Activated CD4-positive, alpha-beta memory T cell treated with anti-CD3 and anti-CD28 coated beads for 36 hours (primary cell): Measurements from ENCODE around the gene C14orf39. TPM values are rescaled to one million over a fixed set of nuclear protein-coding genes. Genes with fewer than 3 reads are reported as not detected.

Source experiments
- CTCF ChIA-PET: fragments of 350-600 bp; sonication (Branson Sonifier 250); formaldehyde crosslinking; loops from one replicate; lab custom pipeline; 2021; ENCODE audit warnings: antibody characterized with exemption, inconsistent platforms; lab: Charles Lee
- POLR2A ChIA-PET: fragments of 350-600 bp; sonication (Branson Sonifier 250); formaldehyde crosslinking; loops from one replicate; lab custom pipeline; 2021; ENCODE audit warnings: antibody characterized with exemption; lab: Charles Lee
- DNase-seq: peaks from one replicate; pipeline ENCODE4 v3.0.0-alpha.2; 2020
- H3K27ac Mint-ChIP-seq: one replicate; pipeline ENCODE4 v1.8.0; 2021; ENCODE audit warnings: mixed read lengths
- H3K27me3 Mint-ChIP-seq: one replicate; pipeline ENCODE4 v1.8.0; 2021; ENCODE audit warnings: mixed read lengths
- H3K36me3 Mint-ChIP-seq: one replicate; pipeline ENCODE4 v1.8.0; 2021; ENCODE audit warnings: mixed read lengths
- H3K4me1 Mint-ChIP-seq: one replicate; pipeline ENCODE4 v1.8.0; 2021; ENCODE audit warnings: low read depth, mixed read lengths
- H3K4me3 Mint-ChIP-seq: one replicate; pipeline ENCODE4 v1.8.0; 2021; ENCODE audit warnings: mild to moderate bottlenecking, mixed read lengths
- H3K9me3 Mint-ChIP-seq: one replicate; pipeline ENCODE4 v1.8.0; 2021; ENCODE audit warnings: mixed read lengths
- intact Hi-C: fragments of 100-400 bp; cut with micrococcal nuclease; formaldehyde crosslinking; loops from one replicate; pipeline ENCODE4 v1.15.1; 2023
- total RNA-seq, 2 experiments: library from RNA; stranded (reverse); gene quantifications; one replicate each; pipeline ENCODE4 v1.2.3, GENCODE V29; 2021

Gene C14orf39
- not detected for total RNA-seq

- Mint-ChIP-seq H3K4me3 (no peak within 1 kb of the TSS), H3K36me3 (no peaks in the 10 kb centered on the region), H3K9me3 (no peaks in the 10 kb centered on the region), H3K4me1 (peaks cover 3% of the 10 kb centered on the region), H3K27me3 (peaks cover 20% of the 10 kb centered on the region), H3K27ac (no peak within 1 kb of the TSS)
- intact Hi-C loops: loop anchor here (5.0 kb wide), 1 partner anchor 153 kb away; no protein-coding TSS in a partner anchor
- ChIA-PET CTCF (no interaction called here), POLR2A (no interaction called here)
- DNase-seq: peak; percentile 25
These were observed at the start of gene C14orf39 for GRCh38 chr14:60485598-60486251. TSS of gene C14orf39 (minus strand) at chr14:60486063. CDS start at chr14:60485078, 985 bp downstream.

GRCh38 chr14:60532442-60532841 is 46.6 kb upstream of the C14orf39 start:
- POLR2A ChIA-PET: no interaction called here
- intact Hi-C loops: no loop called here
- Mint-ChIP-seq H3K9me3 (no peaks in the 10 kb centered on the region), H3K27ac (no peak overlapping the region), H3K4me1 (no peaks in the 10 kb centered on the region), H3K27me3 (peaks cover 13% of the 10 kb centered on the region), H3K36me3 (no peaks in the 10 kb centered on the region), H3K4me3 (no peak overlapping the region)
- CTCF ChIA-PET: no interaction called here
- DNase-seq: no peak

GRCh38 chr14:60515511-60516289 is 29.8 kb upstream of the C14orf39 start:
- ChIA-PET POLR2A (no interaction called here), CTCF (interaction anchor here (0.5 to 1.0 kb wide), 2 partner anchors 166 to 747 kb away, joined by 3 read pairs; no protein-coding TSS in a partner anchor)
- H3K27ac Mint-ChIP-seq: no peak overlapping the region
- intact Hi-C loops: no loop called here
- no peak for DNase-seq
- H3K27me3 Mint-ChIP-seq: peaks cover 42% of the 10 kb centered on the region
- peaks cover 2% of the 10 kb centered on the region for H3K36me3 Mint-ChIP-seq
- peaks cover 14% of the 10 kb centered on the region for H3K4me1 Mint-ChIP-seq
- H3K4me3 Mint-ChIP-seq: no peak overlapping the region
- no peaks in the 10 kb centered on the region for H3K9me3 Mint-ChIP-seq

GRCh38 chr14:60514741-60515491 is 29.1 kb upstream of the C14orf39 start:
- no peaks in the 10 kb centered on the region for H3K9me3 Mint-ChIP-seq
- ChIA-PET CTCF (interaction anchor here (1.0 to 1.6 kb wide), 2 partner anchors 165 to 167 kb away, joined by 3 to 5 read pairs; no protein-coding TSS in a partner anchor), POLR2A (no interaction called here)
- no peak overlapping the region for H3K27ac Mint-ChIP-seq
- peaks cover 47% of the 10 kb centered on the region for H3K27me3 Mint-ChIP-seq
- H3K4me1 Mint-ChIP-seq: peaks cover 19% of the 10 kb centered on the region
- H3K36me3 Mint-ChIP-seq: peaks cover 2% of the 10 kb centered on the region
- peak overlapping the region; percentile 26 for H3K4me3 Mint-ChIP-seq
- DNase-seq: peak; percentile 30
- intact Hi-C loops: no loop called here

GRCh38 chr14:60514378-60514740 is 28.5 kb upstream of the C14orf39 start:
- CTCF ChIA-PET: interaction anchor here (1.0 to 1.6 kb wide), 2 partner anchors 165 to 166 kb away, joined by 3 to 5 read pairs; no protein-coding TSS in a partner anchor
- H3K9me3 Mint-ChIP-seq: no peaks in the 10 kb centered on the region
- intact Hi-C loops: no loop called here
- POLR2A ChIA-PET: no interaction called here
- H3K36me3 Mint-ChIP-seq: peaks cover 2% of the 10 kb centered on the region
- H3K27ac Mint-ChIP-seq: no peak overlapping the region
- peaks cover 22% of the 10 kb centered on the region for H3K4me1 Mint-ChIP-seq
- no peak for DNase-seq
- peak overlapping the region; percentile 26 for H3K4me3 Mint-ChIP-seq
- peaks cover 53% of the 10 kb centered on the region for H3K27me3 Mint-ChIP-seq

GRCh38 chr14:60512973-60513571 is 27.2 kb upstream of the C14orf39 start:
- POLR2A ChIA-PET: no interaction called here
- intact Hi-C loops: no loop called here
- DNase-seq: no peak
- H3K27me3 Mint-ChIP-seq: peaks cover 62% of the 10 kb centered on the region
- H3K9me3 Mint-ChIP-seq: no peaks in the 10 kb centered on the region
- H3K4me3 Mint-ChIP-seq: no peak overlapping the region
- H3K36me3 Mint-ChIP-seq: peaks cover 2% of the 10 kb centered on the region
- H3K4me1 Mint-ChIP-seq: peaks cover 27% of the 10 kb centered on the region
- H3K27ac Mint-ChIP-seq: no peak overlapping the region
- CTCF ChIA-PET: interaction anchor here (1.6 kb wide), 1 partner anchor 163 kb away, joined by 5 read pairs; no protein-coding TSS in a partner anchor

- Mint-ChIP-seq H3K4me1 (peaks cover 32% of the 10 kb centered on the region), H3K27ac (no peak overlapping the region), H3K36me3 (peaks cover 2% of the 10 kb centered on the region), H3K9me3 (no peaks in the 10 kb centered on the region), H3K4me3 (no peak overlapping the region), H3K27me3 (peaks cover 66% of the 10 kb centered on the region)
- DNase-seq: no peak
- POLR2A ChIA-PET: no interaction called here
- intact Hi-C loops: no loop called here
- CTCF ChIA-PET: no interaction called here
These were observed 26.3 kb upstream of the C14orf39 start for GRCh38 chr14:60512126-60512525.

GRCh38 chr14:60510951-60511599 is 25.2 kb upstream of the C14orf39 start:
- intact Hi-C loops: loop anchor here (2.0 kb wide), 1 partner anchor 140 kb away; no protein-coding TSS in a partner anchor
- CTCF ChIA-PET: no interaction called here

GRCh38 chr14:60510254-60510950 is 24.5 kb upstream of the C14orf39 start:
- H3K9me3 Mint-ChIP-seq: no peaks in the 10 kb centered on the region
- intact Hi-C loops: loop anchor here (2.0 kb wide), 1 partner anchor 140 kb away; no protein-coding TSS in a partner anchor
- H3K4me1 Mint-ChIP-seq: peaks cover 28% of the 10 kb centered on the region
- H3K27ac Mint-ChIP-seq: no peak overlapping the region
- CTCF ChIA-PET: interaction anchor here (1.1 kb wide), 1 partner anchor 146 kb away, joined by 3 read pairs; no protein-coding TSS in a partner anchor
- POLR2A ChIA-PET: no interaction called here
- H3K27me3 Mint-ChIP-seq: peaks cover 71% of the 10 kb centered on the region
- no peak overlapping the region for H3K4me3 Mint-ChIP-seq
- H3K36me3 Mint-ChIP-seq: no peaks in the 10 kb centered on the region
- DNase-seq: no peak

More at GRCh38 chr14:60510951-60511599, 25.2 kb upstream of the C14orf39 start:
- Mint-ChIP-seq H3K4me3 (no peak overlapping the region), H3K36me3 (peaks cover under 1% of the 10 kb centered on the region), H3K27ac (no peak overlapping the region), H3K4me1 (peaks cover 30% of the 10 kb centered on the region), H3K27me3 (peaks cover 68% of the 10 kb centered on the region), H3K9me3 (no peaks in the 10 kb centered on the region)
- no peak for DNase-seq
- POLR2A ChIA-PET: no interaction called here

GRCh38 chr14:60509438-60510253 is 23.8 kb upstream of the C14orf39 start:
- POLR2A ChIA-PET: no interaction called here
- Mint-ChIP-seq H3K36me3 (no peaks in the 10 kb centered on the region), H3K27ac (no peak overlapping the region), H3K4me1 (peaks cover 27% of the 10 kb centered on the region), H3K4me3 (no peak overlapping the region), H3K9me3 (no peaks in the 10 kb centered on the region), H3K27me3 (peaks cover 73% of the 10 kb centered on the region)
- intact Hi-C loops: loop anchor here (2.0 kb wide), 1 partner anchor 141 kb away; no protein-coding TSS in a partner anchor
- DNase-seq: peak; percentile 9
- CTCF ChIA-PET: interaction anchor here (1.1 kb wide), 1 partner anchor 147 kb away, joined by 3 read pairs; no protein-coding TSS in a partner anchor
